NT2/D1 (cell line): Measurements from ENCODE around the gene DIP2C.

Experiments
- SUZ12 ChIP-seq: IDR thresholded peaks from 2 replicates; pipeline ENCODE4 v1.6.1; 2011; ENCODE audit not compliant: insufficient read length, insufficient read depth; ENCODE audit errors: extremely low read depth
- ZNF274 ChIP-seq: IDR thresholded peaks from 2 replicates; pipeline ENCODE4 v1.6.1; 2011; ENCODE audit warnings: mild to moderate bottlenecking, low read depth, low read length

DNA sequence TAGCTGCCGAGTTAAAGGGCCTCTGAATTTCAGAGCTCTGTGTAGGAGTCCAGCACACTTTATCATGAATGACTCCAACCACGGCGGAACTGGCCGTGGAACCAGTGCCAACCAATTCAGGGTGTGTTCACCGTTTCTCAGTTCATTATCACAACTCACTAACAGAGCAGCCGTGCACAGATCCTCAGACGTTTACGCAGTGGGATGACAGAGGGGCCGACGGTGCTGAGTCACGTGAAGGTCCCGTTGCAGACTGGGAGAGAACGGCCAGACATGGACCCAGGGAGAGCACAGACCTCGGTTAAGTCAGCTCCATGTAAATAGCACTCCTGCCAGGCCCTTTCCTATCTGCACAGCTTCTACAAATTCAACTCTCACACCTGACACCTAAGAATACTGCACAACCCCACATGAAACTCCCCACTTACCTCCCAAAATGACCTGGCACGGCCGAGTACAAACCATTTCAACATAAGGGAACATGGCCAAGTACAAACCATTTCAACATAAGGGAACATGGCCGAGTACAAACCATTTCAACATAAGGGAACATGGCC is 95.5 kb downstream of the DIP2C start:
- TF ChIP-seq SUZ12 (no peak), ZNF274 (no peak)
